Gastrocnemius medialis (tissue), 4 donors: ENCODE data around the gene RIC8B. TPM values are rescaled to one million over a fixed set of nuclear protein-coding genes. Genes with fewer than 3 reads are reported as not detected.

Experiments used
- ATAC-seq, 2 donors: fragments of 150-250 bp; one replicate each; pipeline ENCODE4 v1.9.1; 2016
- DNase-seq, 2 donors: peaks; one replicate each; pipeline ENCODE4 v3.0.0-alpha.2; 2019
- H3K27ac ChIP-seq, 4 donors: fragments of 200-600 bp; sonication (generic); 1 replicate in 1 of 4; 2 replicates in 3 of 4; pipeline ENCODE4 v1.5.1; 2016 to 2018; ENCODE audit warnings: mild to moderate bottlenecking in 2 of 4, moderate library complexity in 1 of 4
- H3K27me3 ChIP-seq, 3 donors: fragments of 200-600 bp; sonication (generic) in 2 of 3; 1 replicate in 1 of 3; 2 replicates in 2 of 3; pipeline versions ENCODE4 v1.5.1 to v1.6.0; 2016 to 2019; ENCODE audit warnings: mild to moderate bottlenecking in 1 of 3, moderate library complexity in 1 of 3
- H3K36me3 ChIP-seq, 2 donors: fragments of 200-600 bp; sonication (generic) in 1 of 2; one replicate each; pipeline ENCODE4 v1.5.1; 2017 to 2018
- H3K4me1 ChIP-seq, 2 donors: fragments of 200-600 bp; sonication (generic) in 1 of 2; one replicate each; pipeline ENCODE4 v1.5.1; 2016 to 2017; ENCODE audit warnings: mild to moderate bottlenecking in 2 of 2
- H3K4me3 ChIP-seq, 4 donors: fragments of 200-600 bp; sonication (generic) in 3 of 4; 1 replicate in 1 of 4; 2 replicates in 3 of 4; pipeline ENCODE4 v1.5.1; 2016 to 2019; ENCODE audit warnings: mild to moderate bottlenecking in 2 of 4
- H3K9me3 ChIP-seq, 3 donors: fragments of 200-600 bp; sonication (generic) in 2 of 3; 1 replicate in 1 of 3; 2 replicates in 2 of 3; pipeline ENCODE4 v1.5.1; 2016 to 2019
- POLR2A ChIP-seq, 2 donors: fragments of 450-650 bp; IDR thresholded peaks; one replicate each; pipeline ENCODE4 v1.6.1; 2017; ENCODE audit warnings: antibody characterized with exemption in 2 of 2, mild to moderate bottlenecking in 2 of 2, moderate library complexity in 2 of 2
- in situ Hi-C, 4 donors: fragments of 200-750 bp; cut with MboI; loops; one replicate each; pipeline versions ENCODE4 v1.15.0 to v1.8.0; 2017; ENCODE audit warnings: low sequenced_read_pairs in 4 of 4
- intact Hi-C: fragments of 100-400 bp; cut with DNase I; formaldehyde crosslinking; loops from one replicate; pipeline ENCODE4 v1.15.1; 2023; ENCODE audit warnings: low total_unique reads
- total RNA-seq, 4 donors: library from RNA; depleted of rRNA; stranded (reverse); fragments of >200 nt; gene quantifications; one replicate each; pipeline versions ENCODE4 v1.1.0 to v1.2.3, GENCODE V29; 2016
- TF ChIP-seq, protein P1 (sequence below), 5 experiments: fragments of 450-650 bp in 3 of 5; fragments of 200-600 bp in 2 of 5; sonication (generic) in 2 of 5; IDR thresholded peaks in 4 of 5; conservative IDR thresholded peaks in 1 of 5; 1 replicate in 4 of 5; 2 replicates in 1 of 5; pipeline ENCODE4 v1.5.1; 2016 to 2019; ENCODE audit warnings: antibody characterized with exemption in 5 of 5, mild to moderate bottlenecking in 3 of 5, moderate library complexity in 3 of 5

Gene RIC8B
- total RNA-seq, 4 donors from 2014 or later, result 6.1 to 16.0 (median 10.0) TPM

- Histone ChIP-seq H3K4me3 (no peak overlapping the region), H3K9me3 (no peaks in the 10 kb centered on the region), H3K27ac (no peak overlapping the region), H3K36me3 (no peaks in the 10 kb centered on the region), H3K27me3 (no peaks in the 10 kb centered on the region), H3K4me1 (no peaks in the 10 kb centered on the region)
- no peak for TF ChIP-seq POLR2A (IDR thresholded peaks at IDR 0.05)
- TF ChIP-seq, protein P1, sequence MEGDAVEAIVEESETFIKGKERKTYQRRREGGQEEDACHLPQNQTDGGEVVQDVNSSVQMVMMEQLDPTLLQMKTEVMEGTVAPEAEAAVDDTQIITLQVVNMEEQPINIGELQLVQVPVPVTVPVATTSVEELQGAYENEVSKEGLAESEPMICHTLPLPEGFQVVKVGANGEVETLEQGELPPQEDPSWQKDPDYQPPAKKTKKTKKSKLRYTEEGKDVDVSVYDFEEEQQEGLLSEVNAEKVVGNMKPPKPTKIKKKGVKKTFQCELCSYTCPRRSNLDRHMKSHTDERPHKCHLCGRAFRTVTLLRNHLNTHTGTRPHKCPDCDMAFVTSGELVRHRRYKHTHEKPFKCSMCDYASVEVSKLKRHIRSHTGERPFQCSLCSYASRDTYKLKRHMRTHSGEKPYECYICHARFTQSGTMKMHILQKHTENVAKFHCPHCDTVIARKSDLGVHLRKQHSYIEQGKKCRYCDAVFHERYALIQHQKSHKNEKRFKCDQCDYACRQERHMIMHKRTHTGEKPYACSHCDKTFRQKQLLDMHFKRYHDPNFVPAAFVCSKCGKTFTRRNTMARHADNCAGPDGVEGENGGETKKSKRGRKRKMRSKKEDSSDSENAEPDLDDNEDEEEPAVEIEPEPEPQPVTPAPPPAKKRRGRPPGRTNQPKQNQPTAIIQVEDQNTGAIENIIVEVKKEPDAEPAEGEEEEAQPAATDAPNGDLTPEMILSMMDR (IDR thresholded peaks at IDR 0.05 in 4 of 5, conservative IDR thresholded peaks at IDR 0.05 in 1 of 5), result no peak
- in situ Hi-C loops, result no loop called here
- DNase-seq (no peak), ATAC-seq (no peak)
- intact Hi-C loops, result no loop called here
Measured at GRCh38 chr12:106744600-106744999, 29.9 kb upstream of the RIC8B start.

DNA sequence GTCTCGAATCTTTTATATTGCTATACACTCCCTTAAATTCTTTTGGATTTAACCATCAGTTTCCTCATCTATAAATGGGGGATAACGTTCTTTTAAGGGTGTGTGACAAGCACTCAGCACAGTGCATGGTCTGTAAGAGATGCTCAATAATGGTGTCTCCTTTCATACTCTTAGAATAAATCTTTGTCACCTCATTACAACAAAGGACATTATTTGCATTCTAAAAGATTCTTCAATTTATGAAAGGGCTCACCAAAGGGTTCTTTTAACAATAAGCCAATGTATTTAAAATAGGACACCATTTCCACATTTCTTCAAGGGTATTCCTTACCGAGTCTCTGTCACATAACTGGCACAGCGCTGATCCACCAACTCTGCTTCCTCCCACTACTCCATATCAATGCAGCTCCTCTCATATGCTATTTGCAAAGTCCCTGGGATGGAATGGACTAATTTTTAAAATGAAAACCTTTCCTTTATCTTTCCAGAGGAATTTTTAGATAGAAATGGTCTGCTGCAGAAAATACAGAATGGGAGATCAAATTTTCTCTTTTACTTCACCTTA, 29.2 kb upstream of the RIC8B start:
- Histone ChIP-seq H3K36me3 (no peaks in the 10 kb centered on the region), H3K9me3 (no peaks in the 10 kb centered on the region), H3K4me3 (no peak overlapping the region), H3K4me1 (no peaks in the 10 kb centered on the region), H3K27me3 (no peaks in the 10 kb centered on the region), H3K27ac (no peak overlapping the region)
- ATAC-seq (no peak), DNase-seq (no peak)
- intact Hi-C loops, result no loop called here
- in situ Hi-C loops, result no loop called here
- TF ChIP-seq, protein P1 (IDR thresholded peaks at IDR 0.05 in 4 of 5, conservative IDR thresholded peaks at IDR 0.05 in 1 of 5), result no peak
- no peak for TF ChIP-seq POLR2A (IDR thresholded peaks at IDR 0.05)

GRCh38 chr12:106747973-106748436, 26.5 kb upstream of the RIC8B start:
- TF ChIP-seq, protein P1 (IDR thresholded peaks at IDR 0.05 in 4 of 5, conservative IDR thresholded peaks at IDR 0.05 in 1 of 5), result no peak
- TF ChIP-seq POLR2A (IDR thresholded peaks at IDR 0.05), result no peak
- Histone ChIP-seq H3K27me3 (no peaks in the 10 kb centered on the region), H3K4me3 (no peak overlapping the region), H3K36me3 (no peaks in the 10 kb centered on the region), H3K27ac (no peak overlapping the region), H3K9me3 (no peaks in the 10 kb centered on the region), H3K4me1 (no peaks in the 10 kb centered on the region)
- ATAC-seq (no peak), DNase-seq (no peak)
- intact Hi-C loops, result no loop called here
- in situ Hi-C loops, result no loop called here

- intact Hi-C loops, result no loop called here
- in situ Hi-C loops, result no loop called here
- no peaks in the 10 kb centered on the region for H3K9me3 ChIP-seq
- no peak for ATAC-seq
- no peak for DNase-seq
- no peak overlapping the region for H3K4me3 ChIP-seq
- no peaks in the 10 kb centered on the region for H3K27me3 ChIP-seq
- no peak overlapping the region for H3K27ac ChIP-seq
- no peaks in the 10 kb centered on the region for H3K36me3 ChIP-seq
- TF ChIP-seq, protein P1 (IDR thresholded peaks at IDR 0.05 in 4 of 5, conservative IDR thresholded peaks at IDR 0.05 in 1 of 5), result no peak
- no peak for TF ChIP-seq POLR2A (IDR thresholded peaks at IDR 0.05)
- H3K4me1 ChIP-seq, result no peaks in the 10 kb centered on the region
Measured at GRCh38 chr12:106750524-106750923, 24.0 kb upstream of the RIC8B start.

GRCh38 chr12:106753526-106753925, 21.0 kb upstream of the RIC8B start:
- Histone ChIP-seq H3K9me3 (no peaks in the 10 kb centered on the region), H3K4me1 (peaks cover 6 to 12% of the 10 kb centered on the region in 2 donors), H3K27me3 (no peaks in the 10 kb centered on the region), H3K36me3 (no peaks in the 10 kb centered on the region), H3K27ac (no peak overlapping the region), H3K4me3 (no peak overlapping the region)
- ATAC-seq (no peak), DNase-seq (no peak)
- intact Hi-C loops (no loop called here), in situ Hi-C loops (no loop called here)
- TF ChIP-seq POLR2A (IDR thresholded peaks at IDR 0.05), result no peak
- TF ChIP-seq, protein P1 (IDR thresholded peaks at IDR 0.05 in 4 of 5, conservative IDR thresholded peaks at IDR 0.05 in 1 of 5), result no peak
